ENCODE measurements around the gene ERG. TPM values are rescaled to one million over a fixed set of nuclear protein-coding genes. Genes with fewer than 3 reads are reported as not detected.
A peak's percentile ranks its signal among the peaks of the same experiment; 100 is the strongest.

Gene ERG
- total RNA-seq, 2 donors from 2014 or later = 3.5 to 5.0 TPM

DNA sequence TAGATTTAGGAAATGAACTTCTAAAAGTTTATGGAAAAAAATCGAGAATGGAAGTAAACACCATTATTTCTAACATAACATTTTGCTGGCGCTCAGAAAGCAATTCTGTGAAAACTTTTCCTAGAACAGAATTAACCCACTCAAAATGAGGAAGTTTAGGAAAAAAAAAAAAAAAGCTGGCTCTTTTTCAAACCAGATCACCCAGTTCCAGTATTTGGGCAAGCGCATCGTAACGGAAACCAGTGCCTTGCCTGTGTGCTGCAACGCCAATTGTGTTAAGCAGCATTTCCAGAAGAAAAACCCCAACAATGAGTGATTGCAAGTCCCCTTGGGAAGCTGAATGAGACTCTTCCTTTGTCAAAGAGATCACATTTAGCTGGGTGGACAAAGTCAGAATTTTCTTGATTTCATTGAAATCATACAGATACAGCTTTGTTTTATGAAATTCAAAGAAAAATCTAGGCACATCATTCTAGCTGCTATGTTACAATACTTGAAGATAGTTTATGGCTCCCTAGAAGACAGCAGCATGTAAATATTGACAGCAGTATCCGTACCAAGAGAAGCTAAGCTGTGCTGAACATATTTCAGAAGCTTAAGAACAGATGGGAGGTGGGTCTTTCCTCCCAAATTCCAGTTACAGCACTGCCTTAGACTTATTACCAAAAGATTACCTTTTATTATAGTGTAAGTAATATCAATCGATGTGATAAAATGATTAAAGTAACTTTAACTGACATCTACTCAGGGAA, 113.4 kb downstream of the ERG start:
- intact Hi-C loops (cut with DNase I, micrococcal nuclease) = no loop called here
- ATAC-seq (no peak), DNase-seq (no peak)

DNA sequence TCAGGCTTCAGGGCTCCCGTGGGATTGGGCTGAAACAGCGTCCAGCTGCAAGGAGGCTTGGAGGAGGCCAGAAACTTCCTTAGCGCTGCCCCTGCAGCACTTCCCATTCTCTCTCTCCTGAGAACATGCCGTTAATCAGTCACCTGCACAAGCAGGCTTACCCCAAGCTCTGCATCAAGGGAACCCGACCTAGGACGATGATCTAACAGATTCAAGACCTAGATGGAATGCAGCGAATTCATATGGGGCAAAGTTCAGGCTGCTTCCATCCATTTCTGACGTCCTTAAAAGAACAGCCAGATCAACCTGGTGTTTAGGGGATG, 114.1 kb downstream of the ERG start:
- ATAC-seq = no peak

DNA sequence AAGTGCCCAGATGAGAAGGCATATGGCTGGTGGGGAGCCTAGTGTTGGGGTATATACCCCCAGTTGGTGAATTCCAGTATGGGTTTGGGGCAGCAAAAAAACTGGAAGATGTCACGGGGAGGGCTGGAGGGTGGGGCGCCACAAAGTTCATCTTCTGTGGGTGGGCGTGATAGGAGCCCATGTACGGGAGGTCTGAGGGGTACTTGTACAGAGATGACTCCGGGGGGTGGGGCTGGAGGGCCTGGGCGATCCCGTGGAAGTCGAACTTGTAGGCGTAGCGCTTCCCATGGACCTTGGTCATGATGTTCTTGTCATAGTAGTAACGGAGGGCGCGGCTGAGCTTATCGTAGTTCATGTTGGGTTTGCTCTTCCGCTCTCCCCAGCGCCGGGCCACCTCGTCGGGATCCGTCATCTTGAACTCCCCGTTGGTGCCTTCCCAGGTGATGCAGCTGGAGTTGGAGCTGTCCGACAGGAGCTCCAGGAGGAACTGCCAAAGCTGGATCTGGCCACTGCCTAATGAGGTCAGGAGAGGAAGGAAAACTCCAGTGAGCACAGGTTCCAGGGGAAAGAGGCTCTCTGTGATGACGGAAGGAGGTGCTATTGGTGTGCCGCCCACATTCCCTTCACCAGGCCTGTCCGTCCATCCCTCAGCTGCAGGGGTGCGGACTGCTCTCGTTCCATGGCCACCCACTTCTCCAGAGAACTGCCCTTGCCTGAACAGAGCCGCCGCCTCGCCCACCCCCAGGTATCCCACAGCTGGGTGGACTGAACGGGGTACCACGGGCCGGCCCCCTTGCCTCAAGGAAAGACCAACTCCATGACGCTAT, 114.7 kb downstream of the ERG start:
- no peak for ATAC-seq
- intact Hi-C loops (cut with DNase I, micrococcal nuclease) = no loop called here
- DNase-seq = no peak

More for the DNA sequence above, 114.1 kb downstream of the ERG start:
- intact Hi-C loops (cut with DNase I, micrococcal nuclease) = no loop called here
- no peak for DNase-seq

DNA sequence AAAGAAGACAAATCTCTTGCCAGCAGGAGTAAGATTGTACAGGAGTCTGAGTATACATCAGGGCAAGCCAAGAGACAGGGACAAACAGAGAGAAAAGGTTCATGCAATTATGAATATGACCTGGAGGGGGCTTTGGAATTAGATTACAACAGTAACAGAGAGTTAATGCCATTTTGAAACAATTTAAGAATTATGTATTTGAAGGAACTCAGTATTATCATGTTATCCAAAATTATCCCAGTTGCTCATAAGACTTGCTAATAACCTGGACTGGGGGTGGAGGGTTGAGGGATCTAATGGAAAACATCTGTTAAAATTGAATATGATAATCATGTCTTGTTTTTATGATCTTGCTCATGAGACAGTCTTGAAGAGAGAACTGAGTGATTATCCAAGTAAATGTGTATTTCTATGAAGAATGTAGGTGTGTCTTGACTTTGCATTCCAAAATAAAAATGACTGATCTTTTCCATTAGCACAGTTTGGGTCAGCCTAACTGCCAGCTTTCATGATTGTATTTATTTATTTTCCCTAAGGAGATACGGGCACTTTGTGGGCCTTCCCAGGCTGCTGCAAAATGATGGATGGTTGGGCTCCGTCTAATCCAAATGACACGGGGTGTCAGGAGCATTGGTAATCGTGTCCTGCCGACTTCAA, 117.7 kb downstream of the ERG start:
- intact Hi-C loops (cut with DNase I, micrococcal nuclease) = no loop called here
- ATAC-seq (no peak), DNase-seq (no peak)

DNA sequence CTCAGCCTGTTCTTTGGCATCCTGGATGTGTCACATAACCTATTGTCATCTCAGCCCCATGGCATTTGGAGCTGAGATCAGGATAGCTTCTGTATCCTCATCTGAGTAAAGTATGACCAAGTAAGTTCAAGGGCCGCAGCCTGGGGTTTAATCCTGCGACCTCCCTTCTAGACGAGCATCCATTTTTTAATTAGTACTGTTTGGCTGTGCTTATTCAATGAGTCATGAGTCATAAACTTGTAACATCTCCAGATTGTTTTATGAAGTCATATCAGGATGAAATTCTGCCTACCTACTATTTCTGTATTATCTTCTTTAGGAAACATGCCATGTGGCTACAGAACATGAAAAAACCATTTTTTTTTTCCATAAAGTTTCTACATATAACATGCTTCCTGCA, 119.1 kb downstream of the ERG start:
- ATAC-seq (no peak), DNase-seq (no peak)
- intact Hi-C loops (cut with DNase I, micrococcal nuclease) = no loop called here

DNA sequence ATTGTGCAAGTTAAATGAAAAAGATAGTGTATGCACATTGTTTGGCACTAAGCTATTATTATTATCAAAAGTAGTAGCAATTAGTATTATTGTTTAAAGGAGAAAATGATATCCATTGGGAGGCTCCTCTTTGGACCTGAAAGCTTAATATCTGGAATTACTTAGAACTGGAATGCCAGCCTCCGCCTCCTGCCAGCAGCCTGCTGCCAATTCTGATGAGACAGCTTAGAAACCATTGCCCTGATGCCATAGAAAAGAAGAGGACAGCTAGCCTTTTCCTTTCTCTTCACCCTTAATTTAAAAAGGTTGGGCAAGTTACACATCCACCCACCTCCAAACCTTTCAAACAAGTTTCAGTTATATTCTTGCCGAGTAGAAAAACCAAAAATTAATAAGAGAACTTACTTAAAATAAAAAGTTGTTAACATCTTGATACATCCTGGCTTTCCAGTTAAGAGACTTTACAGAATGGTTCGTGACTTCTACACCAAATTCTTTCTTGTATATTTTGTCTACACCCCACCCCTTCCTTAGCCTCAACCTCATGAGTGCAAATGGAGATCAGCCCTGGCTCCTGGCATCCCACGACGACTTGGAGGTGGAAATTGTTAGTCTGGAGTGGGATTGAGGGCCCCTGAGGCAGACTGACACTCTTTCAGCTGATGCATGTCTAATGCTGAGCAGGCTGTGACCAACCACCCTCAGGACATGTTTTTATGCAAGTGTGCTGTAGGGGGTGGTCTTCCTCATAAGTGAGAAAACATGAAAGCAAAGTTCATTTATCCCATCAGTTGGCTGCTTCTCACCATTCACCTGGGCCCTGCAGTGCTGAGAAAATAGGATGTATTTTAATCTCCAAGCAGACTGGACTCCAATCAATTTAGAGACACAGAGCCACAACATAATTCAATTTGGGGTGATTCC, 120.8 kb downstream of the ERG start:
- no peak for ATAC-seq
- DNase-seq = no peak
- intact Hi-C loops (cut with DNase I, micrococcal nuclease) = no loop called here

DNA sequence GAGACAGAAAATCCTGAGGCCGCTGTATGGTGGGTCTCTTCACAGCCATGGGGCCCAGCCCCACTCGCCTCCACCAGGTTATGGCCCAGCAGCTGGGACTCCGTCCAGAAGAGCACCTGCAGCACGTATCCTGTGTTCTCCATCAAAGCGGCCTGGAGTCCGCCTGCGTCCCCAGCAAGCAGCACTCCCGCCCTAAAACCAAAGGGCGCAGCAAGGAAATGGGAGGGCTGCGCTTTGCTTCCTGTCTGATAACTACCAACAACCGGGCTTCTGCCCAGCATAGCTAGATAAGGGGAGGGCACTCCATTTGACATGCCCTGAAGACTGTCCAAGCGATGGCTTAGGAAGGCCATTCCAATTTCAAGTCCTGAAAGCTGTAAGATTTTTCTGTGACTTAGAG, 121.6 kb downstream of the ERG start:
- intact Hi-C loops (cut with DNase I, micrococcal nuclease) = no loop called here
- DNase-seq = no peak
- no peak for ATAC-seq

DNA sequence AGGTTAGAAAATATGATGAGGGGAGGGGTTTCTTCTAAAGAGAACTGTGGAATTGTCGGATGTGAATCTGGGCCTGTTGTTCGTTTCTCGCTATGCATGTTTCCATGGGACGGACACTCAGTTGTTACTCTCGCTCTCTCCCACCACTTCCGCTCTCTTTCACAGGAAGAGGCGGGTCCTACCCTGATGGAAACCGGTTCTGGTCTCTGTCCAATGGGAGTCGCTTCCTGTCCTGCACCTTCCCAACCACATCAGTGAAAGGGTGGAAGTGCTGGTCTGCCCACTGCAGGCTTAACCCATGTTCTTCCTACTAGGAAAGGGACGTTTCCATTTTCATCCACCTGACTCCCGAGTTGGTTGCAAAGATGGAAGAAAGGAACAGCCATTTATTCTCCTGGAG, 122.0 kb downstream of the ERG start:
- no peak for DNase-seq
- intact Hi-C loops (cut with DNase I, micrococcal nuclease) = no loop called here
- no peak for ATAC-seq

DNA sequence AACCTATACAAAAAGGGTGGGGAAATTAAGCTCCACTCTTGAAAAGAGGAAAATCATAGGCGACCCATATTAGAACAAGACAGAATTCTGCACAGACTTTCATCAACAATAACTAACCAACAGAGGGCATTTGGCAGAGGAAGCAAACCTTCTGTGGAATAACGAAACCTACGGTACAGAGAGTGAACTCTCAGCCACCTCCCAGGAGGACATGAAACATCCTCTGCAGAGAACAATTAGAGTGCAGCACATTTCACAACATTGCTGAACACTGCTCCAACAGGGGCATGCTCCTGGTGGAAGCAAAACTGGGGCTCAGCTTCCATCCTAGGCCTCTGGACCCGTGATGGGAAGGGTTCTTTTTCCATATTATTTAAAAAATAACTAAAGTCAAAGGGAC, 130.6 kb downstream of the ERG start:
- ATAC-seq (no peak), DNase-seq (no peak)
- intact Hi-C loops (cut with DNase I, micrococcal nuclease) = no loop called here

DNA sequence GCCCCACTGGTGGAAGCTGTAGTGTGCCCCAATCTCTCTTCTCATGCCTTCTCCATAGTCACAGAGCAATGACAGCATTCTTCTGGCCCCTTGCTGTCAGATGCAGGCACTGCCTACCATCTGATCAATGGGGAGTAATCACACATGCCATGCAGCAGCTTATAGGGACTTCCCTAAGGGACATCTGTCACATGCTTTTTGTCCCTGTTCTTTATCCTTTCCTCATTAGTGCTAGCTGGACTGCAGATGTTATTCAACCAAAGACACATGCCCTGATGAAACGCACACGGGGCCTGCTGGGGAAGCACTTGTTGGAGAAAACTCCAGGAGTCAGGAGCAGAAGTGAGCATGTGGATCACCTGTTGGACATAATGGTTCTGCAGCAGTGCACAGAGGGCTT, 132.8 kb downstream of the ERG start:
- DNase-seq = no peak
- intact Hi-C loops (cut with DNase I, micrococcal nuclease) = no loop called here
- ATAC-seq = no peak

DNA sequence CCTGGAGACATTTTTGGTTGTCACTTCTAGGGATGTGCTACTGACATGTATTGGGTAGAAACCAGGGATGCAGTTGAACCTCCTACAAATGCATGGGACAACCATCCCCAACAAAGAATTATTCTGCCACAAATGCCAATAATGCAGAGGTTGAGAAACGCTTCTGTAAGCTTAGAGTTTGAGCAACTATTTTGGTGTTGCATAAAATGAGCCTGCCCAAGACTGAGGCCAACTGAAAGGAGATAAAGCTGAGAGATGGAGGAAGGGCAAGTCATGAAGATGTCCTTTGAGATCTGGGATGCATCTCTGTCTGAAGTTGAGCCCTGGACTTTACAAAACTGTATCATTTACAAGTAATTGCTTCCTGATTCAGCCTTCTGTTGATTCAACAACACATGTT, 134.6 kb downstream of the ERG start:
- intact Hi-C loops (cut with DNase I, micrococcal nuclease) = no loop called here
- DNase-seq = no peak
- ATAC-seq = no peak

DNA sequence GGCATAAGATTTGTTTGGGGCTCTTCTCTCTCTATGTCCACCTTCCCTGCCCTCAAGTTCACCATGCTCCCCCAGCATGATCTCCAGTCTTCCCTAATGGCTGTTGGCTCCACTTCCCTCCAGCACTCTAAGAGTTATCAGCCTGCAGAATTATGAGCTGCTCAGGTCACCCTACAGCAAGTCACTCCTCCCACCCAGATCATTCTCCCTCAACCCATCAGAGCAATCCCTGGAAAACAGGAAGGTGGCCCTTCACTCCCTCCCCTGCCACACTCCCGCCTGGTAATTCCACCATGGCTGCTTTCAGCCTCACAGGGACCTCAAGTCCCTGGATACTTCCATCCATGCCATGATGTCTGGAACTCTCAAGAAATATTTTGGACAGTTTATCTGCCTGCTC, 137.0 kb downstream of the ERG start:
- intact Hi-C loops (cut with DNase I, micrococcal nuclease) = no loop called here
- DNase-seq (no peak), ATAC-seq (no peak)

DNA sequence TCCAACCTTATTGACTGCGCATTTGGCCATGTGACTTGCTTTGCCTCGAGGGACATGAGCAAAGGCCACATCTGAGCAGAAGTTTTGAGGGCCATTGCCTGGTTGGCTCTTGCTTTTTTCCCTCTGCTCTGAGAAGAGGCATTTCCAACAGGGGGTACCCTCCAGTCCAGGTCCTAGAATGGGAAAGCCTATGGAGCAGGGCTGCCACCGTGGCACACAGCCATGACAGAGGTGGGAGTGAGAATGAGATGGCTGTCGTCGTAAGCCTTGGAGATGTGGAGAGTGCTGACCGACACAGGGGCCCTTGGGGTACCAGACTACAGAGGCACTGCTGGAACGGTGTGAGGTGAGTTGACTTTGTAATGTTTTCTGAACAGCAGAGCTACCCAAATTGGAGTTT, 138.4 kb downstream of the ERG start:
- ATAC-seq = no peak
- DNase-seq = no peak
- intact Hi-C loops (cut with DNase I, micrococcal nuclease) = no loop called here

DNA sequence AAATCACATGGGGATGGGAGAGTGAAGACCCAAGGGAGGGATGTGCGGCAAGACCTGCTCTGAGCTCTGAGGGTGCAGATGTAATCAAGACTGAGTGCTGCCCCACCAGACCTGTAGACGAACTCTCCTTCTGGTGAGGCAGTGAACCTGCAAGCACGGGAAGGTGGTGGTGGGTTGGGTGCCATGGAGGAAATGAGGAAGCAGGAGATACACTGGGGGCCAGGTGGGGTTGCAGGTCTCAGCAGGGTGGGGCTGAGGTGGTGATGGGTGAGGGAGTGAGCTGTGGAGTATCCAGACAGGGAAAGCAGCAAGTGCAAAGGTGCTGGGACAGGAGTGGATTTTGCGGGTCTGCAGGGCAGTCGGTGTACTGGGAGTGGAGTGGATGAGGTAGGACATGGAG, 139.2 kb downstream of the ERG start:
- intact Hi-C loops (cut with DNase I, micrococcal nuclease) = no loop called here
- ATAC-seq (no peak), DNase-seq (no peak)

DNA sequence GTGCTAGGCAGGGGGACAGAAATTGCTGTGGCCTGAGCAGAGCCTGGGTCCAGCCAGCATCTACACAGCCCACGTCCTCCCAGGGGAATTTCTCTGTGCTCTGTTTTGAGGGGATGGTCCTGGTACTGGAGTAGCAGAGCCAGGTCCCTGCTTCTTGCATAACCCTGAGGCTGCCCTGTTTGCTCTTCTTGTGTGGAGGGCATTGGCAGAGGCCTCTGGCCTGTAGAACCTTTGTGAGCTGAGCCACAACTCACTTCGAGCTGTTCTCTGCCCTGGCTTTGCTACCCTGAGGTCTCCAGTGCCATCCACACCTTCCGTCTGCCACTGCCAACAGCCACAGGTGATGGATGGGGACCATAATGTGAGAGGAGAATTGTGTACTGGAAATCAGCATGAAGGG, 139.6 kb downstream of the ERG start:
- no peak for ATAC-seq
- no peak for DNase-seq
- intact Hi-C loops (cut with DNase I, micrococcal nuclease) = no loop called here

DNA sequence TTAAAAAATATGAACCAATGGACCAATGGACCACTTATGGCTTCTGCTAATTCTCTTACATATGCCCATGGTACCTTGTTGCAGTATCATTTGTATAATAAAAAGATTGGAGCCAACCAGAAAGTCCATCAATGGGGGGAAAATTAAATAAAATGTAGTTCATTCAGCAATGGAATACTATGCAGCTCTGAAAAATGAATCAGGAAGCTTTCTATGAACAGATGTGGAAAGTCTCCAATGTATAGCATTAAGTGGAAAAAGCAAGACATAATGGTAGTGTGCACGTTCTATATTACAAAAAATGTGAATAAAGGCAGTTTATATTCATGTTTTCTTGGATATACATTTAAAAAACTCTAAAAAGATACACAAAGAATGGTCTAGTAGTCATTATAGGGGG, 140.2 kb downstream of the ERG start:
- intact Hi-C loops (cut with DNase I, micrococcal nuclease) = no loop called here
- ATAC-seq (no peak), DNase-seq (no peak)

DNA sequence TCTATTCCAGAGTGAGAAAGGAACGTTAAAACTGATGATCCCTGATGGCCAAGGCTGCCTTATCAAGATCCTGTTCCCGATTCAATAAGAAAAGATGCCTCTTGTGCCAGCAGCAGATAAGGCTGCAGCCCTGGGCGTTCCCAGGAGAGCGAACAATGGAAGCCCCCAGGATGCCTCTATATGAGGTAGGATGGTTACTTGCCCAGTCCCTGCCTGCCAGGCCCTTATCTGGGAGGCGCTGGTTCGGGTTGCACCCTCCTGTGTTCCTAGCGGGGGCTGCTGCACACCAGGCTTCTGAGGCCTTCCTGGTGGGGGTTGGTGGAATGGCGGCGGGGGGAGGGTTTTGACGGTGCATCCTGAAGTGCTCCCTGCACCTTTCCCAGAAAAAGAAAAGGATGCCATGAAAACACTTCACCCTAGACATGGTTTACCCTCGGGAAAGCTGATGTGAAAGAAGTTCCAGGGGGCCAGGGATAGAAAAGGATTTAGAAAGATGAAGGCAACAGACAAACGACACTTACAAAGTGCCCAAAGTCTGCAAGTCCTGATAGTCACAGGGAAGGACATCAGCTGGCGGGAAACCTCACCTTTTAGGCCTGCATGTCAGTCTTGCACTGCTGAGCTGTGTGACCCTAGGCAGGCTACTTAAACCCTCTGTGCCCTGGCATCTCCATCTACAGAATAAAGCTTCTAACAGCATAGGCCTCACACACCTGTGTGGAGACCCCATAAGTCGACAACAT, 141.2 kb downstream of the ERG start:
- DNase-seq (no peak), ATAC-seq (no peak)
- intact Hi-C loops (cut with DNase I, micrococcal nuclease) = no loop called here

DNA sequence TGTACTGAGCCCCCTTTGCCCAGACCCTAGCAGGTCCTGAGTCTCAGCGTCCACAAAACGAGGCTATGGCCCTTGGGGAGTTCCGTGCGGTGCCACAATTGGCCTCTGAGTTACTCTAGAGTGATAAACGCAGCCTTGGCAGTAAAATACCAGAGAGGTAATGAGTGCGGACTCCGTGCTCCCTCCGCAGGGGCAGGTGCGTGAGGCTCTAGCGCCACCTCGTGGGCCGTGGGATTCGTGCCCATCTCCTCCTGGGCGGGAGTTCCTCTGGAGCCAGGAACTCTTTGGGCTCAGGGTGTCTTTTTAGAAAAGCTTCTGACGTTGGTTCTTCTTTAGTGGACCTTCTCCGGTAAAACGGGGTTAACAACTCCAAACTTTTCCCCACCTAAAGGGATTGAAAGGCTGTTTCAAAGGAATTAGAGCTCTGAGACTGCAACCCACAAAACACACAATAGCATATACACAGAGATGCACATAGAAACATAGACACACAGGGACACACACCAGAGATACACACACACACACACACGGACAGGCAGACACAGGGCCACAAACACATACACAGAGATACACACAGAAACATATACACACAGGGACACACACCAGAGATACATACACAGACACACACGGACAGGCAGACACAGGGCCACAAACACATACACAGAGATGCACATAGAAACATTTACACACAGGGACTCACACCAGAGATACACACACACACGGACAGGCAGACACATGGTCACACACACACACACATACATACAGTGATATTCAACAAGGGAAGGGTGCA, 142.1 kb downstream of the ERG start:
- peak; percentile 46 to 85 for DNase-seq
- intact Hi-C loops (cut with DNase I, micrococcal nuclease) = no loop called here

More for the DNA sequence above, 142.1 kb downstream of the ERG start:
- ATAC-seq = peak; percentile 98
